Colon (tissue), 2 donors: ENCODE results near the gene FAM168B.

Experiments
- FAIRE-seq: peaks from 2 replicates; lab custom pipeline; 2012; peaks lifted over from hg19 to GRCh38; lab: Jason Lieb, UNC
- donor health status: control.
- donor health status: control.

Gene FAM168B

GRCh38 chr2:131055169-131056065 lies 37.8 kb downstream of the FAM168B start:
- FAIRE-seq, result no peak

- FAIRE-seq, result no peak
These were observed 38.8 kb downstream of the FAM168B start for GRCh38 chr2:131054488-131054887.

- no peak for FAIRE-seq
These were observed 40.5 kb downstream of the FAM168B start for GRCh38 chr2:131052741-131053263.

GRCh38 chr2:131050896-131051295 lies 42.4 kb downstream of the FAM168B start:
- no peak for FAIRE-seq

GRCh38 chr2:131049150-131049718 lies 44.0 kb downstream of the FAM168B start:
- FAIRE-seq, result no peak

GRCh38 chr2:131048641-131049040 lies 44.6 kb downstream of the FAM168B start:
- FAIRE-seq, result no peak

GRCh38 chr2:131047920-131048560 lies 45.2 kb downstream of the FAM168B start:
- no peak for FAIRE-seq

- no peak for FAIRE-seq
These were observed 46.2 kb downstream of the FAM168B start for GRCh38 chr2:131046918-131047652.

- FAIRE-seq, result no peak
These were observed 47.0 kb downstream of the FAM168B start for GRCh38 chr2:131046028-131046917.

- no peak for FAIRE-seq
These were observed 47.8 kb downstream of the FAM168B start for GRCh38 chr2:131045286-131046027.

GRCh38 chr2:131044757-131045150 lies 48.5 kb downstream of the FAM168B start:
- no peak for FAIRE-seq

- FAIRE-seq, result no peak
These were observed 49.0 kb downstream of the FAM168B start for GRCh38 chr2:131044075-131044756.

GRCh38 chr2:131043199-131044074 lies 49.8 kb downstream of the FAM168B start:
- FAIRE-seq, result no peak

- FAIRE-seq, result no peak
These were observed 51.0 kb downstream of the FAM168B start for GRCh38 chr2:131042148-131042775.

- FAIRE-seq, result no peak
These were observed 51.7 kb downstream of the FAM168B start for GRCh38 chr2:131041402-131042147.

- no peak for FAIRE-seq
These were observed 52.4 kb downstream of the FAM168B start for GRCh38 chr2:131040661-131041401.
